ENCODE results near the gene ATF2.

Gene ATF2

DNA sequence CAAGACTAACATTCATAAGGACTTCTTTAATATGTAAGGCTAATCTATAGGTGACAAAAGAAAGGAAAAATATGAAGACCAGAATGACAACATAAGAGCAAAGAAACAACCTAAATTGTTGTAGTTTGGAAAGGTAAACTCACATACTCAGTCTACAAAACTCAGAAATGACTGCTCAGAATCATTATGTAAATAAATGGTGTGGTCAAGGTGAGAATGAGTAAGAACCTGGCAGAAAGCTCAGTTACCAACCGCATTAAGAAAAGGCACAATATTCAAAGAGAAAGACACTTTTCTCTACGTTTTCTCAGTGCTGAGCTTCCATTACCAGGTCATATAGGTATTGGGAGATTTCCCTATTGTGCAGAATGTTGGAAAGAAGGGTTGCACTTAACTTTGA is 15.8 kb downstream of the ATF2 start:
- DNase-seq (ENCODE audit: low spot score) = no peak
- no CpG with 5 or more reads among the region's 2 CpGs for WGBS, 2 donors (ENCODE audit: extremely low coverage in 2 of 2, insufficient read length in 2 of 2, insufficient replicate concordance in 1 of 2)
- Histone ChIP-seq H3K4me1 (ENCODE audit: control insufficient read depth in 2 of 2, insufficient read depth in 1 of 2, low read depth in 1 of 2, low read length in 2 of 2) (peaks cover 0 to 1% of the 10 kb centered on the region in 2 donors), H3K14ac (ENCODE audit: low read length) (no peak overlapping the region), H3K36me3 (replicated peaks in 1 of 2; ENCODE audit: control insufficient read depth in 2 of 2, insufficient read depth in 2 of 2, low read length in 2 of 2) (peaks cover 2 to 80% of the 10 kb centered on the region in 2 donors), H3K79me1 (ENCODE audit: low read depth, low read length) (peaks cover 2% of the 10 kb centered on the region), H2AK5ac (ENCODE audit: low read depth, low read length) (no peak overlapping the region), H3K4me3 (ENCODE audit: low read length in 2 of 2) (no peak overlapping the region), H4K91ac (ENCODE audit: low read depth, low read length, poor library complexity) (no peak overlapping the region), H2BK120ac (ENCODE audit: low read depth, low read length) (no peak overlapping the region), H3K4ac (ENCODE audit: low read length) (no peak overlapping the region), H3K27ac (replicated peaks; ENCODE audit: low read length) (no peak overlapping the region), H4K8ac (ENCODE audit: low read depth, low read length) (no peak overlapping the region), H3K23ac (ENCODE audit: low read depth, low read length, poor library complexity) (no peak overlapping the region), H3K9me3 (replicated peaks in 1 of 2; ENCODE audit: control insufficient read depth in 2 of 2, insufficient read depth in 1 of 2, low read depth in 1 of 2, low read length in 2 of 2) (peaks cover 0 to 14% of the 10 kb centered on the region in 2 donors), H3K27me3 (ENCODE audit: control insufficient read depth in 3 of 3, insufficient read depth in 3 of 3, low read depth in 1 of 3, low read length in 3 of 3) (no peaks in the 10 kb centered on the region), H2BK12ac (ENCODE audit: low read length) (no peak overlapping the region), H3K4me2 (ENCODE audit: insufficient read depth, low read length, poor library complexity, severe bottlenecking) (no peak overlapping the region), H2BK15ac (ENCODE audit: low read length) (no peak overlapping the region), H3K18ac (ENCODE audit: low read length) (no peak overlapping the region), H2AFZ (ENCODE audit: low read length) (no peak overlapping the region), H2BK5ac (ENCODE audit: low read length) (no peak overlapping the region), H3K9ac (ENCODE audit: low read depth, low read length, poor library complexity) (no peak overlapping the region)

DNA sequence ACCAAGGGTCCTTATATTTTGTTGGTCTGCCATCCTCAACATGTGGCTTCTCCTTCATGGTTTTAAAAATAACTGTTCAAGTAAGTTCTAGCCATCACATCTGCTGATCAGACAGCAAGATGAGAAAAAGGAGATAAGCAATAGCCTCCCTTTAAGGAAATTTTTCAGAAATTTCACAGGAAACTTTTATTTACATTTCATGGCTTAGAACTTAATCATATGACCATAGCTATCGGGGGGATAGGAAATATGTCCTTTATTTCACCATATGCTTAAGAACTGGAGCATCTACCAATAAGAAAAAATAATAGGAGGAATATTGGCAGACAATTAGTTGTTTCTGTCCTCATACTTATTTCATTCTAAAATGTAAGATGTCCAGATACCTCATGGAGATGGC is 16.2 kb downstream of the ATF2 start:
- Histone ChIP-seq H3K36me3 (replicated peaks in 1 of 2; ENCODE audit: control insufficient read depth in 2 of 2, insufficient read depth in 2 of 2, low read length in 2 of 2) (peaks cover 2 to 80% of the 10 kb centered on the region in 2 donors), H3K23ac (ENCODE audit: low read depth, low read length, poor library complexity) (no peak overlapping the region), H3K4me3 (ENCODE audit: low read length in 2 of 2) (no peak overlapping the region), H3K27me3 (ENCODE audit: control insufficient read depth in 3 of 3, insufficient read depth in 3 of 3, low read depth in 1 of 3, low read length in 3 of 3) (no peaks in the 10 kb centered on the region), H3K4me1 (ENCODE audit: control insufficient read depth in 2 of 2, insufficient read depth in 1 of 2, low read depth in 1 of 2, low read length in 2 of 2) (peaks cover 0 to 1% of the 10 kb centered on the region in 2 donors), H2BK15ac (ENCODE audit: low read length) (no peak overlapping the region), H3K4ac (ENCODE audit: low read length) (no peak overlapping the region), H2BK120ac (ENCODE audit: low read depth, low read length) (no peak overlapping the region), H3K18ac (ENCODE audit: low read length) (no peak overlapping the region), H3K9me3 (replicated peaks in 1 of 2; ENCODE audit: control insufficient read depth in 2 of 2, insufficient read depth in 1 of 2, low read depth in 1 of 2, low read length in 2 of 2) (peaks cover 0 to 9% of the 10 kb centered on the region in 2 donors), H3K9ac (ENCODE audit: low read depth, low read length, poor library complexity) (no peak overlapping the region), H3K4me2 (ENCODE audit: insufficient read depth, low read length, poor library complexity, severe bottlenecking) (no peak overlapping the region), H2AFZ (ENCODE audit: low read length) (no peak overlapping the region), H3K79me1 (ENCODE audit: low read depth, low read length) (peaks cover 2% of the 10 kb centered on the region), H4K91ac (ENCODE audit: low read depth, low read length, poor library complexity) (no peak overlapping the region), H2AK5ac (ENCODE audit: low read depth, low read length) (no peak overlapping the region), H2BK5ac (ENCODE audit: low read length) (no peak overlapping the region), H3K27ac (replicated peaks; ENCODE audit: low read length) (no peak overlapping the region), H4K8ac (ENCODE audit: low read depth, low read length) (no peak overlapping the region), H2BK12ac (ENCODE audit: low read length) (no peak overlapping the region), H3K14ac (ENCODE audit: low read length) (no peak overlapping the region)
- DNase-seq (ENCODE audit: low spot score) = no peak
- no CpG with 5 or more reads among the region's 1 CpG for WGBS, 2 donors (ENCODE audit: extremely low coverage in 2 of 2, insufficient read length in 2 of 2, insufficient replicate concordance in 1 of 2)

DNA sequence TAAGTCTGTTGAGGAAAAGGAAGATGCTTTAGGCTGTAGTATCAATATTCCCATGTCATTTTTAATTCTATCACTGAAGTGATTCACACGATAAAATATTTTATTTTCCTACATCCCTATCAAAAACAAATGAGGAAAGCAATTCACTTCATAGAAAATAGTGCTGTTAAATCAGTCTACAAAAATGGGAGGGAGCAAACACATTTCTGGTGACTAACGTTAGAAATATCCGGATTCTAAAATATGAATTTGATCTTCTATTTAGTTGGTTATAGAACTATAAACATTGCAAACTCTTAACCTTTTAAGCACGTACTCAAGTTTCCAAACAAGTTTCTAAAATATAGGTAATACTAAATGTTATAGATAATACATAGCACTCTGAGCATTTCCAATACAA is 20.8 kb downstream of the ATF2 start:
- peaks cover 4% of the 10 kb centered on the region for H3K79me1 ChIP-seq (ENCODE audit: low read depth, low read length)
- no peak overlapping the region for H3K18ac ChIP-seq (ENCODE audit: low read length)
- no peak overlapping the region for H3K4me2 ChIP-seq (ENCODE audit: insufficient read depth, low read length, poor library complexity, severe bottlenecking)
- H3K27ac ChIP-seq (replicated peaks; ENCODE audit: low read length) = no peak overlapping the region
- peaks cover 0 to 1% of the 10 kb centered on the region in 2 donors for H3K4me1 ChIP-seq (ENCODE audit: control insufficient read depth in 2 of 2, insufficient read depth in 1 of 2, low read depth in 1 of 2, low read length in 2 of 2)
- H3K4me3 ChIP-seq (ENCODE audit: low read length in 2 of 2) = no peak overlapping the region
- no peak overlapping the region for H2BK15ac ChIP-seq (ENCODE audit: low read length)
- peaks cover 9 to 99% of the 10 kb centered on the region in 2 donors for H3K36me3 ChIP-seq (replicated peaks in 1 of 2; ENCODE audit: control insufficient read depth in 2 of 2, insufficient read depth in 2 of 2, low read length in 2 of 2)
- no peak overlapping the region for H2AFZ ChIP-seq (ENCODE audit: low read length)
- H3K27me3 ChIP-seq (ENCODE audit: control insufficient read depth in 3 of 3, insufficient read depth in 3 of 3, low read depth in 1 of 3, low read length in 3 of 3) = no peaks in the 10 kb centered on the region
- peaks cover 0 to 4% of the 10 kb centered on the region in 2 donors for H3K9me3 ChIP-seq (replicated peaks in 1 of 2; ENCODE audit: control insufficient read depth in 2 of 2, insufficient read depth in 1 of 2, low read depth in 1 of 2, low read length in 2 of 2)
- WGBS, 2 donors (ENCODE audit: extremely low coverage in 2 of 2, insufficient read length in 2 of 2, insufficient replicate concordance in 1 of 2) = no CpG with 5 or more reads among the region's 4 CpGs
- no peak for DNase-seq (ENCODE audit: low spot score)
- no peak overlapping the region for H4K91ac ChIP-seq (ENCODE audit: low read depth, low read length, poor library complexity)
- H2BK120ac ChIP-seq (ENCODE audit: low read depth, low read length) = no peak overlapping the region
- H2BK5ac ChIP-seq (ENCODE audit: low read length) = no peak overlapping the region
- no peak overlapping the region for H3K4ac ChIP-seq (ENCODE audit: low read length)
- no peak overlapping the region for H3K9ac ChIP-seq (ENCODE audit: low read depth, low read length, poor library complexity)
- no peak overlapping the region for H2AK5ac ChIP-seq (ENCODE audit: low read depth, low read length)
- no peak overlapping the region for H3K14ac ChIP-seq (ENCODE audit: low read length)
- H3K23ac ChIP-seq (ENCODE audit: low read depth, low read length, poor library complexity) = no peak overlapping the region
- H2BK12ac ChIP-seq (ENCODE audit: low read length) = no peak overlapping the region
- H4K8ac ChIP-seq (ENCODE audit: low read depth, low read length) = no peak overlapping the region

DNA sequence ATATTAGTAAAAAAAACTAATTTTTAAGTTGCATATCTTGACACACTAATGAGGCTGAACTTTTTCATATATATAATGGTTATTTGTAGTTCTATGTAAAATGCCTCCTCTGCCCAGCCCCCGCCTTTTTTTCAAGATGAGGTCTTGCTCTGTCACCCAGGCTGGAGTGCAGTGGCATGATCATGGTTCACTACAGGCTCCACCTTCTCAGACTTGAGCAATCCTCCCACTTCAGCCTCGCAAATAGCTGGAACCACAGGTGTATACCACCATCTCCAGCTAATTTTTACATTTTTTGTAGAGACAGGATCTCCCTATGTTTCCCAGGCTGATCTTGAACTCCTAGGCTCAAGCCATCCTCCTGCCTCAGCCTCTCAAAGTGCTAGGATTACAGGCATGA is 24.3 kb downstream of the ATF2 start:
- no peak overlapping the region for H3K23ac ChIP-seq (ENCODE audit: low read depth, low read length, poor library complexity)
- no peak overlapping the region for H2BK15ac ChIP-seq (ENCODE audit: low read length)
- no peak overlapping the region for H3K9ac ChIP-seq (ENCODE audit: low read depth, low read length, poor library complexity)
- H3K36me3 ChIP-seq (replicated peaks in 1 of 2; ENCODE audit: control insufficient read depth in 2 of 2, insufficient read depth in 2 of 2, low read length in 2 of 2) = peaks cover 7 to 97% of the 10 kb centered on the region in 2 donors
- H3K14ac ChIP-seq (ENCODE audit: low read length) = no peak overlapping the region
- H3K18ac ChIP-seq (ENCODE audit: low read length) = no peak overlapping the region
- H3K9me3 ChIP-seq (replicated peaks in 1 of 2; ENCODE audit: control insufficient read depth in 2 of 2, insufficient read depth in 1 of 2, low read depth in 1 of 2, low read length in 2 of 2) = peaks cover 0 to 4% of the 10 kb centered on the region in 2 donors
- H3K4me2 ChIP-seq (ENCODE audit: insufficient read depth, low read length, poor library complexity, severe bottlenecking) = no peak overlapping the region
- WGBS, 2 donors (ENCODE audit: extremely low coverage in 2 of 2, insufficient read length in 2 of 2, insufficient replicate concordance in 1 of 2) = no CpG with 5 or more reads among the region's 2 CpGs
- H2BK120ac ChIP-seq (ENCODE audit: low read depth, low read length) = no peak overlapping the region
- H3K27me3 ChIP-seq (ENCODE audit: control insufficient read depth in 3 of 3, insufficient read depth in 3 of 3, low read depth in 1 of 3, low read length in 3 of 3) = no peaks in the 10 kb centered on the region
- no peak overlapping the region for H3K4ac ChIP-seq (ENCODE audit: low read length)
- no peak overlapping the region for H2AFZ ChIP-seq (ENCODE audit: low read length)
- no peak for DNase-seq (ENCODE audit: low spot score)
- no peak overlapping the region for H4K8ac ChIP-seq (ENCODE audit: low read depth, low read length)
- peaks cover 4% of the 10 kb centered on the region for H3K79me1 ChIP-seq (ENCODE audit: low read depth, low read length)
- no peak overlapping the region for H2BK5ac ChIP-seq (ENCODE audit: low read length)
- no peak overlapping the region for H2AK5ac ChIP-seq (ENCODE audit: low read depth, low read length)
- no peak overlapping the region for H3K27ac ChIP-seq (replicated peaks; ENCODE audit: low read length)
- H4K91ac ChIP-seq (ENCODE audit: low read depth, low read length, poor library complexity) = no peak overlapping the region
- no peaks in the 10 kb centered on the region for H3K4me1 ChIP-seq (ENCODE audit: control insufficient read depth in 2 of 2, insufficient read depth in 1 of 2, low read depth in 1 of 2, low read length in 2 of 2)
- no peak overlapping the region for H2BK12ac ChIP-seq (ENCODE audit: low read length)
- no peak overlapping the region for H3K4me3 ChIP-seq (ENCODE audit: low read length in 2 of 2)
